ENCODE measurements around the gene UNC79.

UNC79 gene

DNA sequence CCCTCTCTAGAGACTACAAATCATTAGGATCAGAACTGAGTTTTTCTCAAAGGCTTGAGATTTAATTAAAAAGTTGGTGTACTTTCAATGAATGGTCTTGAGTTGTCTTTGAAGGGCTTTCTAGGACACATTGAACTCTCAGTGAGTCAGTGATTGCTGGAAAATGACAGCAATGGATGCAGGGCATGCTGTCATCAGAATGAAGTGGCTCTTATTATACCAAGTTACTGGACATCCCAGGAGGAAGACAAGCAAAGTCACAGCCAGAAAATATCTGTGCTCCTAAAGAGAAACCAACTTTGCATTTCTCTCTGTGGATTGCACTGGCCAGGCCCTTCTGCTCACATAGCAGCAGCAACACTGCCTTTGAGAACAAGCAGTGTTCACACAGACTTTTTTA is 244.9 kb downstream of the UNC79 start:
- no peak for DNase-seq

DNA sequence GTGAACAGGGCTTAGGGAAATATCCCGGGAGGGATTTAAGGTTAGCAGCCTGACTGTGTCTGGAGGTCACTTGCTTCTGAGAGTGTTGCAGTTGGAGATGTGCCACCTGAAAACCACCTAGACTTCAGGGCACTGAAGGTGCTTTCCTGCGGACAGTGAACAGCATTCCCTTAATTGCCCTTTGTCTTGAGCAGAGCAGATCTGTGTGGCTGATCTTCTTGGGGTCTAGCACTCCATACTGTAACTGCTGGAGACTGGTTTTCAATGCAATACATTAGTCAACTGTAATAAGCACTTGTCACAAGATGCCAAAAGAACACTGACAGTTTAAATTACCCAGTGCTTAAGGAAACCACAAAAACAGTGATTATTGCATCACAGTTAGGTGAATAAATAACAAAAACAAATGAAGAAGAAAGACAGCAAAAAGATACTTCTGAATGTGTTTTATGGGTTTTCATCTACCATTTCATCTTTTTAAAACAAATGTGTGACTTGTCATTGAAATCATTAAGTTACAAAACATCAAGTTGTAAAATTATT is 245.7 kb downstream of the UNC79 start:
- no peak for DNase-seq

DNA sequence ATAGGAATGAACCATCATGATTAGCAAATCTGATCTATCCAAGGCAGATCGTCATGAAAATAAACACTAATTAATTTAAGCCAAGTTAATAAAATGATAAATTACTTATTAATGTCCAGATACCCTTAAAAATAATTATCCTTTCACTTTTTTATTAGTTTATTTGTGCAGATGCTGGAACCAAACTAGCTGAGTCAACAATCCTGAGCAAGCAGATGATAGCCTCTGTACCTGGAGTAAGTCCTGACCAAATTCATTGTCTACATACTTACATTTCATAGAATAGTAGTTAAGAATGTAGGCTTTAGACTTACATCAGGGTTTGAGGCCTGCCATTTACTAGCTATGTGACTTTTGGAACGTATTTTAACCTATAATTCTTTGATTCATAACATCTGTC is 251.7 kb downstream of the UNC79 start:
- DNase-seq = no peak

DNA sequence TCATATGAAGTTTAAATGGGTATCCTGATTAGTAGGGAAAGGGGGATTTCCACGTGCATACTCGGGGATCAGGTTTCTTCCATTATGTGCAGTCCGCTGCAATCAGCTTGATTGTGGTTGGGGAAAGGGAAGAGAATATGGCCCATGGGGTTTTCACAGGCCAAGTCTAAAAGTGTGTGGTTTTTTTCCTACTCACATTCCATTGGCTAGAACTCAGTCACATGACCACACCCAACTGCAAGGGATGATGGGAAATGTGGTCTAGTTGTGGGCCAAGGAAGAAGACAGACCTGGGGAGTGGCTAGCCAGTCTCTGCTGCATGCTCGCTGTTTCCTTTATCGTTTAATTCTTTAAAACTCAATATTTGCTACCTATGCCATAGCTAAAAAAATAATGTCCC is 252.5 kb downstream of the UNC79 start:
- no peak for DNase-seq

DNA sequence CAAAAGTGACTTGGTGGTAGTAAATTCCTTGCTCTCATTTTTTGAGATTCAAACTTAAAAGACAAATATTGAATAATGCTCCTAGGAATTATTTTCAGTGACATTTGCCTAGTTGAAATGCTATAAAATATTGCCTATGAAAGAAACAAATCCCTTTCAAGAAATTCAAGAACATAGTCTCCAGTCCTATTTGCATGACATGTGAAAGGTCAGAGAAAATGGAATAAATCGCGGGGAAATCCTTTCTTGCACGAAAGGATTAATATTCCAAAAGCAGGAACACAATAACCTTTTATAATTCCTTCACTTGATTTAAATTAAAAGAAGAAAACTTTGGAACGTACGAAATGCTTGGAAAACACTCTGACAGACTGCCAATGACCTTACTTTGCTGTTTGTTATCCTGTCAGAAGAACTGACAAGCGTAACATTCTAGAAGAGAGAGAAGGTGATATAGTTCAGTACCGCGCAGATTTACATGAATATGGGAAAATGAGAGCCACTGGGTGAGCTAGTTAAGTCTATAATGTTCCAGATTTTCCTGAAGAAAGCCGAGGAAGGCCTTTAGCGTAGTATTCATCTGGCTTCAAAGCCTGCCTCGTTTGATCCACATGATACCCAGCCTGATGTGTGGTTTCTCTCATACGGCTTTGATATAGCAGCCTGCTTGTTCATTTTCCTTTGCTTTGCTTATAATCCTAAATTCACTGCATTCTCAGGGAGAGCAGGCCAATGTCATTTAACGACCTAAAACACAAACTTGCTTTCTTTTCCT is 254.6 kb downstream of the UNC79 start:
- DNase-seq = no peak

DNA sequence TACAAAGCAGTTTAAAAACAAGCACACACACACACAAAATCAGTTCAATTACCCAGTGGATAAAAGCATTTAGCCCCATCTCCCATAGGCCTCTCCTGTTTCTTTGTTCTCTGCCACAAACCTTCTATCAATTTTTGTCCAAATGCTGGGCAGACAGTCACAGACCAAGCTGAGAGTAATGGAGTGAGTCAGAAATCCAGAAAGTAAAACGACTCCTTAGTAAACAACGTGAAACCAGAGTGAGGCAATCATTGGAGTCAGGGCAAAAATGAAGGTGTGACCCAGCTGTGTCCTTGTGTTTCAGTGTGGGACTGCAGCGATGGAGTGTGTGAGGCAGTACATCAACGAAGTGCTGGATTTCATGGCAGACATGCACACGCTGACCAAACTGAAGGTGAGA is 255.5 kb downstream of the UNC79 start:
- DNase-seq = no peak

DNA sequence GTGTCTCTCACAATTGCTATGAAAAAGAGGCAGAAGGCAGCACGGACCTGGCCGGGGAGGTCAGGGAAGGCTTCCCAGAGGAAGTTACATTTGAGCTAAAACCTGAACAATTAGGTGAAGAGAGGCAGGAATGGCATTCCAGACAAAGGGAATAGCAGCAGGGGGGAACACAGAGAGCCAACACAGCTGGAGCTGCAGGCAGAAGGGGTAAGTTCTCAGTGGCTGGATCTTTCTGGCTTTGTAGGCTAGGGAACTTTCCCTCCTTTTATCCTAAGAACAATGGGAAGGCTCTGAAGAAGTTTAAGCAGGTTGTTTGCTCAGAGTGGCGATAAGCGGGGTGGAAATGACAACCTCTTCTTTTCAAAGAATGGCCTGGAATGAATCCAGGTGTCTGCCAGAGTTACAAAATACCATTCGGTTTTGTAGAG is 257.5 kb downstream of the UNC79 start:
- no peak for DNase-seq

DNA sequence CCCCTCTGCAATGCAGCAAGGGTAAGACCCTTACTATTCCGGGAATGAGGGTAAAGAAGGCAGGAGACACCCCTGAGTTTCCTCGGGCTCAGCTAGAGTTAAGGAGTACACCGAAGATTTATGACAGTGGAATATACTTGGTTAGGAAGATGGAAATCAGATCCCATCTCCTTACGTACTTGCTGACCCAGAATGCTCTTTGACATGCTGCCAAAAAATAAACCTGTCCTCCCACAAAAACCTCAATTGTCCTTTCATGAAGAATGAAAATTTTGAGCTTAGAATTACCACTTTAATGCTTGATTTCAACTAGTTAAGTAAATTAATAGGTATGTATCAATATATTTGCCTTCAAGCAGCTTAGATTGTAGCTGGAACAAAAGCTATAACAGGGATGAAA is 258.1 kb downstream of the UNC79 start:
- DNase-seq = no peak

DNA sequence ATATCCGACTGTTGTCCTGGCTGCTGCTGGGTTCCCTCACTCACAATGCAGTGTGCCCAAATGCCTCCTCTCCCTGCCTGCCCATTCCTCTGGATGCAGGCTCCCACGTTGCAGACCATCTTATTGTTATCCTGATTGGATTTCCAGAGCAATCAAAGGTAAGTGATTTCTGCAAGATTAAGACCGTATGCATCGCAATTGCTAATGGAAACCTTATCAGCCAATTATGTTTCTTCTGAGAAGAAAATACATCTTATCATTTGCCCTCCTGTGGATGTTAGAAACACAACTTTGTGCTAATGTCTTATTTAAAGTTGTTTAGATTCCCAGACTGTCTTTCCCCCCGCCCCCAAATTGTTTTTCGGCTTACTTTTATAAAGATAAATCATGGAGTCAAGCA is 259.4 kb downstream of the UNC79 start:
- DNase-seq = no peak

DNA sequence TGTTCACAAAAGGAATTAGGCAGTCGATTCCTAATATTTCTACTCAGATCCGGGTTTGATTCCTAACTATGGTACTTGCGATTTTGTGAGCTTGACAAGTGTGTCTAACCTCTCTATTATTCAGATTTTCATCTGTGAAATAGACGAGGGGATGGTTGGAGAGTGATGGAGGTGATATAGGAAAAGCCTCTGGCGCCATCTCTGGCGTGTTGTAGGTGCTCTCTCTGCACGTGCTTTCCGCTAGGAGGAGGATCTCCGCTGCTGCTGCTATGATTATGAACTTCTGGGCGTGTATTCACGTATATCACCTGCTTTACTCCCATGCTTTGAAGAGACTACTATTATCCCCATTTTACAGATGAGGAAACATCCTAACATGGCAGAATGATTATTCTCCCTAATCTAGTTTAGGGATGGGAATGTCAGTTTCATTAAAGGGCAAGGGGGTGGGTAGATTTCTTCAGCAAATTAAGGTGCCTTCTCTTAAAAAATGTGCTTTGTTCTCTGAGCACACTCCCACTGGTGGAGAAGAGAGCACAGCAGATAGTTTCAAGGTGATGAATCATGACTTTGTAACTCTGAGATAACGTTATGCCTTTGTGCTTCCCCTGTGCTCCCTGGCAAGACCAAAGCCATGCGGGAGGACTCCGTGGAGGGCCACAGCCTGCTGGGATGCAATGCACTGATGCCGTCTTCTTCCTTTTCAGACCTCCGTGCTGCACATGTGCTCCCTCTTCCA is 260.5 kb downstream of the UNC79 start:
- no peak for DNase-seq

DNA sequence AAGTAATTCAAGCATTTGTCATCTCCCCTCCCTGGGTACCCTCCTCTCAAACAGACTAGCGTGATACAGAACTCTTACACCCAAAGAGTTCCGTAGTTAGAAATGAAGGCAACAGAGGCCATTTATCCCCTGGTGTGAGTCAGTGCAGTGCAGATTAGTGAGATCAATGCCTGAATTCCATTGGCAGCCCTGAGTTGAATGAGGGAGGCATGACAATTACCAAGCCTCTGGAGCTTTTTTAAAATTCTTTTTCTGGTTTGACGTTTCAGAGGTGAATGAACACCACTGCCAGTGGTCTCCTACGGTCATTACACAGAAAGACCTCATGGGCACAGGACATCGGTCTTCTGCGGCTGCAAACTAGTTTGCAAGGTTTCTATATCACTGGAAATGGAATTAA is 263.2 kb downstream of the UNC79 start:
- DNase-seq = no peak

DNA sequence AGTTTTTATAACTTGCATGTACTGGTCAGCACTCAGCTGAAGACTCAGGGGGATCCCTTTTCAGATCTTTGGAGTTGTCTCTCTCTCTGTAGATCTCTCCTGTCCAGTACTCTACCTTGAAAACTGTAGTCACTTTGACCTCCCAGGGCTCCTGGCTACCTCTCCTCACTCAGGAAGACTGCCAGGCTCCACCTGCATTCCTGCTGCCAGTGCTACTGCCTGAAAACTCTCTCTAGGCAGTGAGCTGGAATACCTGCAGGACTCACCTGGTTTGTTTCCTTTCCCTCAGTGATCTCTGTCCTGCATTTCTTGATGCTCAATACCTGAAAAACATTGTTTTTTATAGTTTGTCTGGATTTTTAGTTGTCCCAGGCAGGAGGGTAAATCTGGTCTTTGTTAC is 270.2 kb downstream of the UNC79 start:
- DNase-seq = no peak

DNA sequence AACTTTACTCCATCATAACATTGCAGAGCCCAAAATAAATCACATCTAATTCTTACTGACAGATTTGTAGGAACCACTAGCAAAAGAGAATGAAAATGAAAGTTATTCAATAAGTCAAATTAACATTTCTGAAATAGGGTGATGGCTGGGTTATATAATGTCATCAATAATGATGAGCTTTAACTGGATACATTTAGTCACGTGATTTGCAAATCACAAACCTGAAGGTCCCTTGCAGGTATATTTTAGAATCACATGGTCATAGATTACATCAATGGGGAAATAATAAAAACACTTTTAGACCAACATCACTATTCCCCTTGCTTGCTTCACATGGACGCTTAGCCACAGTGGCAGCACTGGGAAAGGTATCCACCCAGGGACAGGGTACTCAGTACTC is 270.8 kb downstream of the UNC79 start:
- no peak for DNase-seq

DNA sequence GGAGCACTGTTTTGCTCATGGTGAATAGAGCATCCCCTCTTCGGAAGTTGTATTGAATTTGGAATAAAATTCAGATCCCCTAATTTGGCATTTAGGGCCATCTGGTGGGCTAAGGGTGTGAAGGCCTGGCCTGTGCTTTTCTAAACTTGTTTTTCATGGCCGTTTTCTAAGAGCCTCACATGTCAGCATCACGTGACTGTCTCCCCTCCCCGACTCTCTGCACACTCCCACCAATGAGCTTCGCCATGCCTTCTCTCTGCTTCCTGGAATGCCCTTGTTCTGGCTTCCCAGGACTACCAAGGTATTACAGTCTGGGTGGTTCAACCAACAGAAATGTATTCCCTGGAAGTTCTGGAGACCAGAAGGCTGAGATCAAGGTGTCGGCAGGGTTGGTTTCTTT is 272.2 kb downstream of the UNC79 start:
- no peak for DNase-seq

DNA sequence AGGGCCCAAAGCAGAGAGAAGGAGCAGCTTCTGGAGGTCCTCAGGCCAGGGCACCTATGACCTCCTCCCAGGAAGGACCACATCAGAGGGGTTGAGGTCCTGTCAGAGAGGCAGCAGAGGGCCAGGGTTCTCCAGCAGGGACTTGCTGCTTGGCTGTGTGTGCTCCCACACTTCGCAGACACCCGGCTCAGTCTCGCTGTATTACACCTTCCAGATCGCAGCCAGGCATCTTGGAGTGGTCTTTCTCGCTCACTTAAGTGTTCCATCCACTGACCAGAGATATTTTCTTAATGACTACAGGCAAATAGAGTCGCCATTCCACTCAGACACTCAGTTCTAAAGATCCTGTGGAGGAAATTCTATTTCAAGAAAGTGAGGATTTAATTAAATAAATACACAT is 273.2 kb downstream of the UNC79 start:
- no peak for DNase-seq

DNA sequence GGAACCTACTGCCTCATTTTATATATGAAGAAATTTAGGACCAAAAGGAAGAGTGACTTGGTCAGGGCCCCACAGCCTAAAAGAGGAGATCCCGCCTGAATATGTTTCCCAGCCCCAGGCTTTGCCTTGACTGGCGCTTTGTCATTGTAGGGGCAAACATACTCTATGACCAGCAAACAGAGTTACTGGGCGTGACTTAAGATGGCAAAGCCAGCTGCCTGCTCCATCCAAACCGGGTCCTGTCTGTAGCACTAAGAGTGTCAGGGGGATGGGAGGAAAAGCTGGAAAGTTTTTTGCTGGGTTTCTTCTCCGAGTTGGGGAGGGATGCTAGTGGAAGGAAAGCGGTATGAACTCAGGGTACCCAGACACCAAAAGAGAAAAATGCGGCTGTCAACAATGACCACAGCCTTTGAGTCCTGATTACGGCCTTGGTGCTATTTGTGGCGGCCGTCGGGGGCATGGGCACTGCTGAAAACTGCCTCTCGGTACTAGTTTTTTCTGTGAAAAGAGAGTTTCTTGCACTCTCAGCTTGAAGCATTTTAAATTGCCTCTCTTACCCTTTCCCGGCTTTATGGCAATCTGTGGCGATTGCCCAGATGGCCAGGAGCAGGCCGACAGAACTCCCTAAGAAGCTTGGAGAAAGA is 274.9 kb downstream of the UNC79 start:
- no peak for DNase-seq

DNA sequence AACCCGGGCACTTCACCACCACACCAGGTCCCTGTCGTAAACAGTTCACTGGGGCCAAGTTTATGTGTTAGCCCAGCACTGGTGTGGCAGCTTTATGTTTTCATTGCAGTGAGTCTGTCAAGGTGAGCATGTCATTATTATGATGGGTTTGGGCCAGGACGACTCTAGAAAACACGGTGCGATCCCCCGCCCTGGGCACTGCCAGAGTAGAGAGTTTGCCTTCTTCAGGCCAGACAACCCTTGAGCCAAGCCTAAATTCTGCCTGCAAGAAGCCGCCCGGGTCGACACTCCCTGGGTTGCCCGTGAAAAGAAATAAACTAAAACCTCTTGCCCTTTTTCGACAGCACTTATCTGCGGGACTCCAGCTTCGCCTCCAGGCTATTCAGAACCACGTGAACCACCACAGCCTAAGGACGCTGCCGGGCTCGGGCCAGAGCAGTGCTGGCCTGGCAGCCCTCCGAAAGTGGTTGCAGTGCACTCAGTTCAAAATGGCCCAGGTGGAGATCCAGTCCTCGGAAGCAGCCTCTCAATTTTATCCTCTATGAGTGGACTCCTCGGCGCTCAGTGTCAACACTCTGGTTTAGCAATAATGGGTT is 275.7 kb downstream of the UNC79 start:
- no peak for DNase-seq

DNA sequence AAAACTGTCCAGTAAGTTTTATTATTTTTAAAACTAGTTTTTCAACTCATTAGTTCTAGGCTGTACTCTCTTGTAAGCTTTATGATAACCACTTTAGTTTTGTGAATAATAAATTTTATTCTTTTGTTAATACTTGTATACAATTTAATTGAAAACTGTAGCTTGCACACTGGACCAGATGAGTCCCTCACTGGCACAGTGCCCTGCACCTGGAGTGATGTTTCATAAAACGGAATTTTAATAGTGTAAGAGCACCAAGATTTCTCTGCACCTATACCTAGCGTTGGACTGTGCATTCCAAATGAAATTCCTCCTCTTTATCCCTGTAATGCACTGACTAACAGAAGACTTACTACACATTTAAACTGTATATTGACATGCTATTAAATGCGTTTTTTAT is 276.7 kb downstream of the UNC79 start:
- no peak for DNase-seq

DNA sequence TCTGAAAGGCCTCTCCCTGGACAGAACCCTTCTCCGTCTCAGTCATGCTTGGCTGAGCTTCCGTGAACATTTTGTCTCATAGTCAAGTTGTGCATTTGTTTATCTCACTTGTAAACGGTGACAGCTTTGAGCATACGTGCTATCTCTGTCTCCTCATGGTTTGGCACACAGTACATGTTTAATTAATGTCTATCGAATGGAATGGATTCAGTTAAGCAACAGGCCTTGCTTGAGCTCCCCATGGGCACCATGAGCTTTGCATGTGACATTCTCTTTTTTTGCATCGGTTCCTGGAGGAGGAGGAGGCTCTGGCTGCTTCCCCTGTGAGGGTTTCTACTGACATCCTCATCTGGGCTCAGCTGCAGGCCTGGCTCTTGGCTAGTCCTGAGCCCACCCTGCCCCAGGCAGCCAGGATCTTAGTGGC is 277.6 kb downstream of the UNC79 start:
- no peak for DNase-seq

DNA sequence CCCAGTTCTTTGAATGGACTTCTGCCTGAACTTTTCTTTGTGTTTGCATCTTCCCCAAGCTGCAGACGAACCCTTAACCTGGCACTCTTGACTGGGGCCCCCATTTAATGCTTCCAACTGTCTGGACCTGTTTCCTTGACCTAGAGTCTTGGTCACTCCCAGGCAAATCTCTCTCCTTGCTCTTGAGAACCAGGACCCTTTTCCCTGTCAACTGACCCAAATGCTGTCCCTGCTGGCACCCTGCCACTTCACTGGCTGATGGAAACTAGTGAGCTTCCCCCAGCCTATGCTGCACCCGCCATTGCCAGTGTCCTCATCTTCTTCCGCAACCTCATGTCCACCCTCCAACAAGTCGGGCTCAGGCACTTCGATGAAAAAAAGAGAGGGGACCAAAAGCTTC is 278.1 kb downstream of the UNC79 start:
- DNase-seq = no peak

DNA sequence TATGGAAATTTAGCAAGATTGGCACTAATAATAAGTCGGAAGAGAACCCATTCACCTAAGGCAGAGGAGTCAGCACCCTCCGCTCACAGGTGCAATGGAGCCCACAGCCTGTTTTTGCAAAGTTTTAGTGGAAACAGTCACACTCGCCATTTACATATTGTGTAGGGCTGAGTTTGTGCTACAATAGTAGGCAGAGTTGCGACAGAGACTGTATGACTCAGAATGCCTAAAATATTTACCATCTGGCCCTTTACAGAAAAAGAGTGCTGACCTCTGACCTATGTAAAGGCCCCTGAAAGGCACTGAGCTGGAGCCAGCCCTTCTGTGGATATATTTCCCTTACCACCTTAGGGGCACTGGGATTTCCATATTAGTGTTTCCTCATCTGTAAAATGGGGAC is 278.5 kb downstream of the UNC79 start:
- DNase-seq = peak; percentile 28

DNA sequence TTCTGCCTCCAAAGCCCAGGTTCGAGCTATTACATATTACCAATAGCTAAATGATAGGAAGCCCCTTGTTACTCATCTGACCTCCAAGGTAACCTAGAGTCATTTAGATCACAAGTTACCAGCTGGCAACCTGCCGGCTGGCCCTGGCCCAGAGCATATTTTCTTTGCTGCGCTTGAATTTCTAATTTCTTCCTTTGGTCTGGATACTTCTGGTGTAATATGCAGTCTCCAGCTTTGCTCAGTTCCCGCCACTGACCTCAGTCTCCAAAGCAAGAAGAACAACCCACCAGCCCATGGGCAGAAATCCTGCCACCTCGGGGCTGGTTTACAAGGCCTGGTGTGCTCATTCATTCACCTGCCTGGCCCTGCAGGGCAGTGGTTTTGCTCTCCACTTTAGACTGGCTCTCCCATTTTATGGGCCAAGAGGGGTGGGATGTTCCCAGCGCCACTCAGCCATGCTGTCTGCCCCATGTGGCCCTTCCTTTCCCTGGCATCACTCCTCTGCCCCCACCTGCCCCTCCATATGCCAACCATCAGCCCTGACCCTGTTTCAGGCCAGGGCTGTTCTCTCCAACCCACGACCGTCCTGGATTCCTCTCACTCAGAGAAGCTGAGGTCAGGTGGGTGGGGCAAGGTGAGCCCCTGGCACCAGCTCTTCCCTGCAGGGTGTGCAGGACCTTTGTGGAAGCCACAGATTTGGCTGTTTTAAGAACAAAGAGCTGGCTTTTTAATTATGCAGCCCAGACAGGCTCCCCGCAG is 281.5 kb downstream of the UNC79 start:
- no peak for DNase-seq
